Left lung (tissue), 10 donors: Measurements from ENCODE around the gene TMEM141. TPM values are rescaled to one million over a fixed set of nuclear protein-coding genes. Genes with fewer than 3 reads are reported as not detected.
"Not testable (repeated sequence)": the region's sequence is repeated elsewhere in the genome, so short reads cannot be mapped to it uniquely, and the experiment has no call there.

Experiments
- ATAC-seq: fragments of 200-7000 bp; cut with Tn5 transposase; one replicate; pipeline ENCODE4 v1.9.1; 2020; ENCODE audit warnings: moderate library complexity
- DNase-seq, 4 donors: peaks; one replicate each; pipeline ENCODE4 v3.0.0-alpha.2; 2013 to 2020
- H3K27ac ChIP-seq, 2 donors: fragments of 200-600 bp; sonication (generic) in 1 of 2; one replicate each; pipeline versions ENCODE4 v1.5.0 to v1.8.0; 2020 to 2021
- H3K27me3 ChIP-seq, 2 donors: fragments of 200-600 bp; sonication (generic) in 1 of 2; one replicate each; pipeline versions ENCODE4 v1.5.0 to v1.8.0; 2020 to 2021
- H3K36me3 ChIP-seq, 2 donors: fragments of 200-600 bp; sonication (generic) in 1 of 2; one replicate each; pipeline versions ENCODE4 v1.5.0 to v1.8.0; 2020 to 2021
- H3K4me1 ChIP-seq, 2 donors: fragments of 200-600 bp; one replicate each; pipeline ENCODE4 v1.8.0; 2021
- H3K4me3 ChIP-seq, 2 donors: fragments of 200-600 bp; sonication (generic) in 1 of 2; one replicate each; pipeline versions ENCODE4 v1.5.0 to v1.8.0; 2020 to 2021; ENCODE audit warnings: mild to moderate bottlenecking in 1 of 2
- H3K9me3 ChIP-seq, 2 donors: fragments of 200-600 bp; sonication (generic) in 1 of 2; one replicate each; pipeline versions ENCODE4 v1.5.0 to v1.8.0; 2020 to 2021
- CTCF ChIP-seq, 2 donors: fragments of 200-600 bp; sonication (generic) in 1 of 2; IDR thresholded peaks; one replicate each; pipeline versions ENCODE4 v1.5.0 to v1.8.0; 2021; ENCODE audit warnings: antibody characterized with exemption in 2 of 2
- intact Hi-C, 2 donors: fragments of 100-400 bp; cut with DNase I; formaldehyde crosslinking; loops; one replicate each; pipeline versions ENCODE4 v1.11.2 to v1.14.2; 2022
- polyA plus RNA-seq, 6 donors: library from polyadenylated mRNA; unstranded; fragments of 120-200 nt; gene quantifications; one replicate each; pipeline ENCODE4 v1.2.1, GENCODE V29; 2013; ENCODE audit not compliant: insufficient read length in 6 of 6
- total RNA-seq, 2 donors: library from RNA; stranded (reverse); fragmentation: NEBNext Ultra II Directional; extraction: Animal tissue kit (Norgen Biotek cat#: 25700); gene quantifications; one replicate each; pipeline ENCODE4 v1.2.1, GENCODE V29; 2021
- donor health status: DM: no; HTN: yes; CAD: no.
- donor health status: DM: no; HTN: no; CAD: no.

Gene TMEM141
- total and polyA plus RNA-seq, 8 donors = 49.3 to 76.6 (median 54.5) TPM

- no peak overlapping the region for H3K4me3 ChIP-seq
- no peaks in the 10 kb centered on the region for H3K9me3 ChIP-seq
- peaks cover 26 to 42% of the 10 kb centered on the region in 2 donors for H3K4me1 ChIP-seq
- peak in 1 of 4 donors; percentile 14 for DNase-seq
- no peak for TF ChIP-seq CTCF (IDR thresholded peaks at IDR 0.05)
- H3K36me3 ChIP-seq = no peaks in the 10 kb centered on the region
- intact Hi-C loops = no loop called here
- no peak overlapping the region for H3K27ac ChIP-seq
- H3K27me3 ChIP-seq = peaks cover 26 to 54% of the 10 kb centered on the region in 2 donors
- ATAC-seq = no peak
These were observed 11.2 kb downstream of the TMEM141 start for GRCh38 chr9:136802321-136802720.

DNA sequence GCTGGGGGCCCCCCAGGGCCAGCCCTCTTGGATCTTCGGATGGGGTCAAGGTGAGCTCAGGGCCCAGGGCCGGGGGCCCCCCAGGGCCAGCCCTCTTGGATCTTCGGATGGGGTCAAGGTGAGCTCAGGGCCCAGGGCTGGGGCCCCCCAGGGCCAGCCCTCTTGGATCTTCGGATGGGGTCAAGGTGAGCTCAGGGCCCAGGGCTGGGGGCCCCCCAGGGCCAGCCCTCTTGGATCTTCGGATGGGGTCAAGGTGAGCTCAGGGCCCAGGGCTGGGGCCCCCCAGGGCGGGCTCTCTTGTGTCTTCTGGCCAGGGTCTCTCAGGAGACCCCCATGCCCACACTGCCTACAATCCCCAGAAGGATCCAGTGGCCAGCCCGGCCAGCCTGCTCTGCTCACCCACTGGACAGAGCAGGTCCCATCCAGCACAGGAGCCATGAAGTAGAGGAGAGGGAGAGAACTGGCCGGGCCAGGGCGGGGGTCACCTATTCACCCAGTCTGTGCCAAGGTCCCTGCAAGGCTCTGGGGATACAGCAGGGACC lies 11.9 kb downstream of the TMEM141 start:
- intact Hi-C loops, H3K9me3 ChIP-seq, H3K27ac ChIP-seq, H3K36me3 ChIP-seq, ATAC-seq, H3K4me3 ChIP-seq: not testable (repeated sequence)
- Histone ChIP-seq H3K27me3 (peaks cover 26 to 46% of the 10 kb centered on the region in 2 donors), H3K4me1 (peaks cover 26 to 42% of the 10 kb centered on the region in 2 donors)
- DNase-seq = peak in 1 of 4 donors; percentile 56

GRCh38 chr9:136803551-136804508 lies 12.7 kb downstream of the TMEM141 start:
- H3K4me3 ChIP-seq = no peak overlapping the region
- no peaks in the 10 kb centered on the region for H3K9me3 ChIP-seq
- TF ChIP-seq CTCF (IDR thresholded peaks at IDR 0.05) = no peak
- peaks cover 25 to 46% of the 10 kb centered on the region in 2 donors for H3K4me1 ChIP-seq
- intact Hi-C loops = no loop called here
- DNase-seq (peak in 1 of 4 donors; percentile 61), ATAC-seq (no peak)
- no peaks in the 10 kb centered on the region for H3K36me3 ChIP-seq
- H3K27me3 ChIP-seq = peaks cover 24 to 39% of the 10 kb centered on the region in 2 donors
- no peak overlapping the region for H3K27ac ChIP-seq

GRCh38 chr9:136804509-136805206 lies 13.5 kb downstream of the TMEM141 start:
- peak in 1 of 4 donors; percentile 58 for DNase-seq
- no peak for ATAC-seq
- Histone ChIP-seq H3K9me3 (no peaks in the 10 kb centered on the region), H3K27me3 (peaks cover 16 to 31% of the 10 kb centered on the region in 2 donors), H3K4me3 (no peak overlapping the region), H3K27ac (no peak overlapping the region), H3K4me1 (peaks cover 23 to 46% of the 10 kb centered on the region in 2 donors), H3K36me3 (peaks cover 0 to 2% of the 10 kb centered on the region in 2 donors)
- TF ChIP-seq CTCF (IDR thresholded peaks at IDR 0.05) = no peak
- intact Hi-C loops = no loop called here

- DNase-seq = peak in 1 of 4 donors; percentile 35
- no peak overlapping the region for H3K27ac ChIP-seq
- H3K4me1 ChIP-seq = peaks cover 21 to 46% of the 10 kb centered on the region in 2 donors
- peaks cover 12 to 24% of the 10 kb centered on the region in 2 donors for H3K27me3 ChIP-seq
- peaks cover 0 to 6% of the 10 kb centered on the region in 2 donors for H3K36me3 ChIP-seq
- no peak for ATAC-seq
- intact Hi-C loops = no loop called here
- no peak overlapping the region for H3K4me3 ChIP-seq
- no peak for TF ChIP-seq CTCF (IDR thresholded peaks at IDR 0.05)
- no peaks in the 10 kb centered on the region for H3K9me3 ChIP-seq
These were observed 14.1 kb downstream of the TMEM141 start for GRCh38 chr9:136805207-136805740.
